Prostate gland (tissue), 2 donors: ENCODE data around the gene SLC45A2. TPM values are rescaled to one million over a fixed set of nuclear protein-coding genes. Genes with fewer than 3 reads are reported as not detected.

Experiments used
- DNase-seq: peaks from one replicate; pipeline ENCODE4 v3.0.0-alpha.2; 2019; ENCODE audit warnings: low spot score
- H3K27ac ChIP-seq, 2 donors: fragments of 200-600 bp; sonication (generic); 2 replicates each; pipeline ENCODE4 v1.5.1; 2017 to 2019
- H3K27me3 ChIP-seq: fragments of 200-600 bp; sonication (generic); replicated peaks from 2 replicates; pipeline ENCODE4 v1.5.1; 2019; ENCODE audit not compliant: insufficient read depth
- H3K36me3 ChIP-seq, 2 donors: fragments of 200-600 bp; sonication (generic); 1 replicate in 1 of 2; 2 replicates in 1 of 2; pipeline versions ENCODE4 v1.5.1 to v1.8.1; 2017 to 2019
- H3K4me1 ChIP-seq: fragments of 200-600 bp; sonication (generic); replicated peaks from 2 replicates; pipeline ENCODE4 v1.5.1; 2019
- H3K4me3 ChIP-seq, 2 donors: fragments of 200-600 bp; sonication (generic); 2 replicates each; pipeline ENCODE4 v1.5.1; 2017 to 2019
- H3K9me3 ChIP-seq: fragments of 200-600 bp; sonication (generic); 2 replicates; pipeline ENCODE4 v1.5.1; 2017
- CTCF ChIP-seq, 4 experiments: fragments of 200-600 bp in 2 of 4; fragments of 450-650 bp in 2 of 4; sonication (generic) in 2 of 4; IDR thresholded peaks; 1 replicate in 3 of 4; 2 replicates in 1 of 4; pipeline ENCODE4 v1.5.1; 2016 to 2019; ENCODE audit warnings: antibody characterized with exemption in 4 of 4, mild to moderate bottlenecking in 2 of 4, moderate library complexity in 2 of 4
- POLR2A ChIP-seq: fragments of 450-650 bp; IDR thresholded peaks from one replicate; pipeline ENCODE4 v1.6.1; 2016; ENCODE audit warnings: antibody characterized with exemption, mild to moderate bottlenecking
- POLR2AphosphoS5 ChIP-seq: sonication (generic); formaldehyde crosslinking; IDR thresholded peaks from one replicate; pipeline ENCODE4 v1.6.1; 2017; ENCODE audit warnings: antibody characterized with exemption
- WGBS: methylation state at CpG from one replicate; pipeline ENCODE4 v1.1.5; 2018; 5-methylcytosine and 5-hydroxymethylcytosine counted together
- intact Hi-C: fragments of 100-400 bp; cut with DNase I; formaldehyde crosslinking; loops from one replicate; pipeline ENCODE4 v1.14.2; 2022
- total RNA-seq, 2 donors: library from RNA; depleted of rRNA; stranded (reverse); fragments of >200 nt; gene quantifications; one replicate each; pipeline ENCODE4 v1.1.0, GENCODE V29; 2016

The SLC45A2 gene
- total RNA-seq, 2 donors from 2014 or later: 0.09 TPM; not detected in 1

GRCh38 chr5:33931136-33931535 is 53.4 kb downstream of the SLC45A2 start:
- Histone ChIP-seq H3K4me1 (no peaks in the 10 kb centered on the region), H3K36me3 (no peaks in the 10 kb centered on the region), H3K9me3 (no peaks in the 10 kb centered on the region), H3K4me3 (no peak overlapping the region), H3K27ac (no peak overlapping the region), H3K27me3 (no peaks in the 10 kb centered on the region)
- DNase-seq: no peak
- 81% methylated on average over 5 of the region's 5 CpGs for WGBS
- intact Hi-C loops: loop anchor here (10.0 kb wide), 1 partner anchor 456 kb away; no protein-coding TSS in a partner anchor
- TF ChIP-seq POLR2A (no peak), POLR2AphosphoS5 (no peak), CTCF (IDR thresholded peaks at IDR 0.05) (no peak)

- Histone ChIP-seq H3K36me3 (no peaks in the 10 kb centered on the region), H3K9me3 (no peaks in the 10 kb centered on the region), H3K27me3 (no peaks in the 10 kb centered on the region), H3K27ac (no peak overlapping the region), H3K4me1 (no peaks in the 10 kb centered on the region), H3K4me3 (no peak overlapping the region)
- intact Hi-C loops: loop anchor here (10.0 kb wide), 1 partner anchor 455 kb away; no protein-coding TSS in a partner anchor
- 90% methylated on average over 6 of the region's 6 CpGs for WGBS
- DNase-seq: no peak
- no peak for TF ChIP-seq POLR2AphosphoS5
- no peak for TF ChIP-seq POLR2A
Observed at GRCh38 chr5:33929925-33930690, 54.4 kb downstream of the SLC45A2 start.

- Histone ChIP-seq H3K27ac (no peak overlapping the region), H3K9me3 (no peaks in the 10 kb centered on the region), H3K36me3 (no peaks in the 10 kb centered on the region), H3K4me3 (no peak overlapping the region), H3K27me3 (no peaks in the 10 kb centered on the region), H3K4me1 (no peaks in the 10 kb centered on the region)
- DNase-seq: no peak
- 60% methylated on average over 2 of the region's 2 CpGs for WGBS
- TF ChIP-seq POLR2AphosphoS5: no peak
- no peak for TF ChIP-seq CTCF (IDR thresholded peaks at IDR 0.05)
- TF ChIP-seq POLR2A: no peak
- intact Hi-C loops: no loop called here
Observed at GRCh38 chr5:33928283-33928682, 56.2 kb downstream of the SLC45A2 start.

GRCh38 chr5:33927685-33928084 is 56.8 kb downstream of the SLC45A2 start:
- intact Hi-C loops: no loop called here
- 57% methylated on average over 4 of the region's 4 CpGs for WGBS
- no peak for DNase-seq
- Histone ChIP-seq H3K27ac (no peak overlapping the region), H3K4me1 (no peaks in the 10 kb centered on the region), H3K27me3 (no peaks in the 10 kb centered on the region), H3K4me3 (no peak overlapping the region), H3K36me3 (no peaks in the 10 kb centered on the region), H3K9me3 (no peaks in the 10 kb centered on the region)
- TF ChIP-seq POLR2AphosphoS5 (no peak), CTCF (IDR thresholded peaks at IDR 0.05) (no peak), POLR2A (no peak)

- H3K27me3 ChIP-seq: no peaks in the 10 kb centered on the region
- intact Hi-C loops: no loop called here
- H3K4me3 ChIP-seq: no peak overlapping the region
- H3K9me3 ChIP-seq: no peaks in the 10 kb centered on the region
- TF ChIP-seq POLR2A (no peak), CTCF (IDR thresholded peaks at IDR 0.05) (no peak), POLR2AphosphoS5 (no peak)
- DNase-seq: no peak
- H3K36me3 ChIP-seq: no peaks in the 10 kb centered on the region
- no peak overlapping the region for H3K27ac ChIP-seq
- no peaks in the 10 kb centered on the region for H3K4me1 ChIP-seq
Observed at GRCh38 chr5:33925278-33925677, 59.2 kb downstream of the SLC45A2 start.
